DND-41 (cell line): ENCODE data around the gene ZNF544.

ENCODE experiments used
- ATAC-seq: fragments of 200-7000 bp; cut with Tn5 transposase; 3 replicates; pipeline ENCODE4 v1.9.1; 2021; ENCODE audit warnings: low read depth; ENCODE audit not compliant: insufficient read depth
- DNase-seq: peaks from one replicate; pipeline ENCODE4 v3.0.0-alpha.2; 2020
- H2AFZ ChIP-seq: 2 replicates; pipeline ENCODE4 v1.6.0; 2012; ENCODE audit warnings: low read depth, low read length
- H3K27ac ChIP-seq: 2 replicates; pipeline ENCODE4 v1.5.1; 2012; ENCODE audit warnings: low read length, inconsistent platforms
- H3K27me3 ChIP-seq: fragments of 200-600 bp; sonication (generic); 2 replicates; pipeline ENCODE4 v1.6.0; 2012; ENCODE audit warnings: low read length, mild to moderate bottlenecking, inconsistent platforms; ENCODE audit not compliant: insufficient read depth, poor library complexity
- H3K36me3 ChIP-seq: 2 replicates; pipeline ENCODE4 v1.5.1; 2012; ENCODE audit warnings: low read length, inconsistent platforms; ENCODE audit not compliant: insufficient read depth
- H3K4me1 ChIP-seq: 2 replicates; pipeline ENCODE4 v1.5.1; 2012; ENCODE audit warnings: mild to moderate bottlenecking, low read length; ENCODE audit not compliant: insufficient read depth
- H3K4me2 ChIP-seq: 2 replicates; pipeline ENCODE4 v1.6.0; 2012; ENCODE audit warnings: mild to moderate bottlenecking, moderate library complexity, low read length, inconsistent platforms; ENCODE audit not compliant: insufficient read depth
- H3K4me3 ChIP-seq, 2 experiments: fragments of 200-600 bp in 1 of 2; shearing (Covaris generic) in 1 of 2; 2 replicates each; pipeline ENCODE4 v1.5.1; 2012 to 2016; ENCODE audit warnings: inconsistent platforms in 2 of 2, low read length in 2 of 2, mild to moderate bottlenecking in 2 of 2, low read depth in 1 of 2, moderate library complexity in 1 of 2
- H3K79me2 ChIP-seq: 2 replicates; pipeline ENCODE4 v1.6.0; 2012; ENCODE audit warnings: low read length, inconsistent platforms; ENCODE audit not compliant: insufficient read depth
- H3K9ac ChIP-seq: 2 replicates; pipeline ENCODE4 v1.6.0; 2012; ENCODE audit warnings: low read depth, mild to moderate bottlenecking, inconsistent platforms, low read length, moderate library complexity
- H3K9me3 ChIP-seq: 2 replicates; pipeline ENCODE4 v1.5.1; 2012; ENCODE audit warnings: low read length, moderate library complexity, mild to moderate bottlenecking, inconsistent platforms; ENCODE audit not compliant: insufficient read depth, severe bottlenecking
- H4K20me1 ChIP-seq: 2 replicates; pipeline ENCODE4 v1.6.0; 2012; ENCODE audit warnings: low read length; ENCODE audit not compliant: insufficient read depth
- EZH2 ChIP-seq: IDR thresholded peaks from 3 replicates; pipeline ENCODE4 v1.6.1; 2012; ENCODE audit warnings: borderline replicate concordance, low read depth, mild to moderate bottlenecking, moderate library complexity, low read length, inconsistent platforms; ENCODE audit not compliant: severe bottlenecking
- TF ChIP-seq, protein P1 (sequence below): IDR thresholded peaks from 2 replicates; pipeline ENCODE4 v1.5.1; 2012; ENCODE audit warnings: borderline replicate concordance, low read length, moderate library complexity, mild to moderate bottlenecking; ENCODE audit not compliant: poor library complexity, severe bottlenecking; ENCODE audit errors: extremely low read depth

The ZNF544 gene

DNA sequence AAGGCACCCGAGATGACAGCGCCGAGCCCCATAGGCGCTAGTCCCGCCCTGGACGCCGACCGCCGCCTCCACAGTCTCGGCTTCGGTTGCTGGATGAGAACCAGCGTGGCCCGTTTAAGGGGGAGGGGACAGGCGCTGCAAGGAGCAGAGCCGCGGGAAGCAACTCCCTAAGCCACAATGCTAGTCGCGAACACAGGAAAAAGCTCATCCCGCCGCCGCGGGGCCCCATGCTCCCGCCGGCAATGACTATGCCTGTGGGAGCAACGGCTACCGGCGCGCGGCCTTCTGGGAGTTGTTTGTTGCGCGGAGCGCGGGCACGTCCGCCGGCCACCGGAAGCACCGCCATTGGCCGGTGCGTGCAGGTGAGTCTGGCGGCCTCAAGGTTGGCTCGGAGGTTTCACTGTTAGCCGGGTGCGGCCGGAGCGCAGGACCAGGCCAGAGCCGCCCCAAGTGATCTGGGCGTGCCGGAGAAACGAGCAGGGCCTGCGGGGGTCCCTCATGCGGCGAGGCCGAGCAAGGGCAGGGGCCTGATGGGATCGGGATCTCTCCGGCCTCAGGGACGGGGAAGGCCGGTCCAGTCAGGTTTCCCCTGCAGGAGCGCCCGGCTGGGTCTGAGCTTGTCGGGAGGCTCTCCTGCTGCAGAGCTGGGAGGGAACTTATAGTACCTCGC, at the start of gene ZNF544:
ZNF544 (plus strand) TSS at position 330 of the 670 bp plus-strand sequence. CDS start 15,110 bp downstream, outside the sequence.
- Histone ChIP-seq H2AFZ (peak within 1 kb of the TSS; percentile 72), H3K27me3 (no peaks in the 10 kb centered on the region), H3K36me3 (peaks cover 40% of the 10 kb centered on the region), H4K20me1 (no peaks in the 10 kb centered on the region), H3K4me3 (peak within 1 kb of the TSS; percentile 42 to 60; a peak in 3 of 4 replicates), H3K4me1 (peaks cover 30% of the 10 kb centered on the region), H3K9me3 (peaks cover 21% of the 10 kb centered on the region), H3K27ac (peak within 1 kb of the TSS; percentile 90), H3K79me2 (peaks cover 40% of the 10 kb centered on the region), H3K9ac (peak within 1 kb of the TSS; percentile 76), H3K4me2 (peak within 1 kb of the TSS; percentile 77)
- TF ChIP-seq EZH2, result no peak
- TF ChIP-seq, protein P1, sequence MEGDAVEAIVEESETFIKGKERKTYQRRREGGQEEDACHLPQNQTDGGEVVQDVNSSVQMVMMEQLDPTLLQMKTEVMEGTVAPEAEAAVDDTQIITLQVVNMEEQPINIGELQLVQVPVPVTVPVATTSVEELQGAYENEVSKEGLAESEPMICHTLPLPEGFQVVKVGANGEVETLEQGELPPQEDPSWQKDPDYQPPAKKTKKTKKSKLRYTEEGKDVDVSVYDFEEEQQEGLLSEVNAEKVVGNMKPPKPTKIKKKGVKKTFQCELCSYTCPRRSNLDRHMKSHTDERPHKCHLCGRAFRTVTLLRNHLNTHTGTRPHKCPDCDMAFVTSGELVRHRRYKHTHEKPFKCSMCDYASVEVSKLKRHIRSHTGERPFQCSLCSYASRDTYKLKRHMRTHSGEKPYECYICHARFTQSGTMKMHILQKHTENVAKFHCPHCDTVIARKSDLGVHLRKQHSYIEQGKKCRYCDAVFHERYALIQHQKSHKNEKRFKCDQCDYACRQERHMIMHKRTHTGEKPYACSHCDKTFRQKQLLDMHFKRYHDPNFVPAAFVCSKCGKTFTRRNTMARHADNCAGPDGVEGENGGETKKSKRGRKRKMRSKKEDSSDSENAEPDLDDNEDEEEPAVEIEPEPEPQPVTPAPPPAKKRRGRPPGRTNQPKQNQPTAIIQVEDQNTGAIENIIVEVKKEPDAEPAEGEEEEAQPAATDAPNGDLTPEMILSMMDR, result peak; percentile 26
- peak; percentile 73 for DNase-seq
- ATAC-seq, result peak; percentile 73

DNA sequence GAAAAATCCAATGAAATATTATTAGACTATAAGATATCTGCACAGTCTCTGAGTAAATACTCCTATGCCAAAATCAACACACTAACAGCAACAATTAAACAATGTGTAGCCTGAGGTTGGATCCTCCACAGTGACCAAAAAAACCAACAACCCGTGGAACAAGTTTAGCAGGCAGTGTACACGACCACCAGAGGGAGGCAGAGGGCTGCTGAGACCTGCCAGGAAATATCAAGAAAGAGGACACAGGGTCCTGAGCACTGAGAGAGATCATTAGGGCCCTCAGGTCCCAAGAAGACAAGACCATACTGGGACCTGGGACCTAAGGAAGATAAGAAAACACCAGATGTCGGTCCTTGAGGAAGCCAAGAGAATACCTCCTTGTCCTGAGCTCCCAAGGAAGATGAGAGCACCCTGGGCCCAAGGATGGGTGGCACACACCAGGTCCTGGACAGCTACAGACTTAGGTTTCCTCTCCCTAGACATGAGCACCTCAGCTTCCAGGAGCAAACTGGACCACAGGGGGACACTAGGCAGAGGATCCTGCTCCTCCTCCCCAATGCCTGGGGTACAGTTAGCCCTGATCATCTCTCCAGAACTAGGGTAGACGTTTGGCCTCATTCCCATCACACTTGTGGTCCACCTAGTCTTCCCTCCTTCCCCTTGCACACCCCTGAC, 46.7 kb upstream of the ZNF544 start:
- Histone ChIP-seq H4K20me1 (no peaks in the 10 kb centered on the region), H2AFZ (peak overlapping the region; percentile 84), H3K4me2 (peak overlapping the region; percentile 67), H3K9me3 (peaks cover 40% of the 10 kb centered on the region), H3K27me3 (no peaks in the 10 kb centered on the region), H3K4me3 (peak overlapping the region in 1 of 2 experiments; percentile 69; a peak in 3 of 4 replicates), H3K27ac (peak overlapping the region; percentile 81), H3K9ac (peak overlapping the region; percentile 35; the same call in 1 of the 2 replicates), H3K36me3 (peaks cover 23% of the 10 kb centered on the region), H3K79me2 (peaks cover 10% of the 10 kb centered on the region), H3K4me1 (peaks cover 17% of the 10 kb centered on the region)
- peak; percentile 62 for ATAC-seq
- peak; percentile 76 for DNase-seq
- TF ChIP-seq EZH2, result no peak
- TF ChIP-seq, protein P1, result peak; percentile 92

DNA sequence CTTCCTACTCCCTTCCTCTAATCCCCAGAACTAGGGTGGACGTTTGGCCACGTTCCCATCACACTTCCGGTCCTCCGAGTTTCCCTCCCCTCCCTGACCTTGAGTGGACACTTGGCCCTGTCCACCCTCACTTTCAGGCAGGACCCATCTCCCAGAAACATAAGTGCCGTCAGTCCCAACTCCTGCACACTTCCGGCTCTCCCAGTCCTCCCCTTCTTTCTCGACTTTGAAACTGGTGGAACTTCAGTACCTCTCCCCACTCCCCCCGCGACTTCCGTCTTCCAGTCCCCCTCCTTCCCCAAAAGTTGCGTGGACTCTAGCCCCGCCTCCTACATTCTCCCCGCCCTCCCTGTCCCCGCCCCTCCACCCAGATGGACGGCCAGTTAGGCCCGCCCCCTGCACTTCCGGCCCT, 46.1 kb upstream of the ZNF544 start:
- DNase-seq, result peak; percentile 82
- TF ChIP-seq EZH2, result no peak
- TF ChIP-seq, protein P1, result no peak
- peaks cover 40% of the 10 kb centered on the region for H3K9me3 ChIP-seq
- H2AFZ ChIP-seq, result peak overlapping the region; percentile 84
- no peaks in the 10 kb centered on the region for H4K20me1 ChIP-seq
- peak overlapping the region; percentile 97 for H3K27ac ChIP-seq
- H3K4me1 ChIP-seq, result peaks cover 17% of the 10 kb centered on the region
- peaks cover 10% of the 10 kb centered on the region for H3K79me2 ChIP-seq
- H3K4me2 ChIP-seq, result peak overlapping the region; percentile 67
- H3K4me3 ChIP-seq, result peak overlapping the region in 1 of 2 experiments; percentile 69; a peak in 3 of 4 replicates
- ATAC-seq, result no peak
- no peaks in the 10 kb centered on the region for H3K27me3 ChIP-seq
- peaks cover 28% of the 10 kb centered on the region for H3K36me3 ChIP-seq
- peak overlapping the region; percentile 79 for H3K9ac ChIP-seq
